DND-41 (cell line): ENCODE data around the gene SON.

Experiments
- CTCF ChIP-seq: IDR thresholded peaks from 2 replicates; pipeline ENCODE4 v1.5.1; 2012; ENCODE audit warnings: borderline replicate concordance, low read length, moderate library complexity, mild to moderate bottlenecking; ENCODE audit not compliant: poor library complexity, severe bottlenecking; ENCODE audit errors: extremely low read depth
- EZH2 ChIP-seq: IDR thresholded peaks from 3 replicates; pipeline ENCODE4 v1.6.1; 2012; ENCODE audit warnings: borderline replicate concordance, low read depth, mild to moderate bottlenecking, moderate library complexity, low read length, inconsistent platforms; ENCODE audit not compliant: severe bottlenecking

GRCh38 chr21:33578214-33578613 is 35.4 kb downstream of the SON start:
- TF ChIP-seq EZH2 (no peak), CTCF (no peak)
